Activated naive CD4-positive, alpha-beta T cell treated with anti-CD3 and anti-CD28 coated beads, Interleukin-2, amount 10 ng/mL, durations not matched to agents 7 days and 5 days (primary cell): ENCODE data around the gene LEP.

Experiments used
- CTCF ChIA-PET: fragments of 350-600 bp; sonication (Branson Sonifier 250); formaldehyde crosslinking; loops from one replicate; lab custom pipeline; 2021; ENCODE audit warnings: antibody characterized with exemption; lab: Charles Lee
- DNase-seq: peaks from one replicate; pipeline ENCODE4 v3.0.0-alpha.2; 2020
- H3K27ac Mint-ChIP-seq: one replicate; pipeline ENCODE4 v1.8.0; 2021; ENCODE audit warnings: mild to moderate bottlenecking, moderate library complexity, mixed read lengths
- H3K27me3 Mint-ChIP-seq: one replicate; pipeline ENCODE4 v1.8.0; 2021; ENCODE audit warnings: mild to moderate bottlenecking, mixed read lengths
- H3K36me3 Mint-ChIP-seq: one replicate; pipeline ENCODE4 v1.8.0; 2021; ENCODE audit warnings: mixed read lengths
- H3K4me1 Mint-ChIP-seq: one replicate; pipeline ENCODE4 v1.8.0; 2021; ENCODE audit warnings: mixed read lengths
- H3K4me3 Mint-ChIP-seq: one replicate; pipeline ENCODE4 v1.8.0; 2021; ENCODE audit warnings: mild to moderate bottlenecking, moderate library complexity, mixed read lengths
- H3K9me3 Mint-ChIP-seq: one replicate; pipeline ENCODE4 v1.8.0; 2021; ENCODE audit warnings: mixed read lengths

Gene LEP

DNA sequence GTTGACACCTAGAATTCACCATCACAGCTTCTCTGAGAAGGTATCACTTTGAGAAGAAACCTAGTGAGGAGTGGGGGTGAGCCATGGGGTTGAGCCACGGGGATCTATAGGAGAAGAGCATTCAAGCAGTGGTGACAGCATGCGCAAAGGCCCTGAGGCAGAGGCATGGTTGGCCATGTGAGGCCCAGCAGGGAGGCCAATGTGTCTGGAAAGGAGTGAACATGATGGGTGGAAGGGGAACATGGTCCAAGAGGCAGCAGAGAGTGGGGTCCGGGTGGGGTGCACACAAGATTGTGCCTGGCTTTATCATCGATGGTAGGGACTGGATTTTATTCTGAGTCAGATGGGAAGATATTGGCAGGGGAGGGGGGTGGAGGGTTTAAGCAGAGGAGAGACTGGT, 36.0 kb upstream of the LEP start:
- Mint-ChIP-seq H3K27me3 (peaks cover 60% of the 10 kb centered on the region), H3K9me3 (no peaks in the 10 kb centered on the region), H3K36me3 (no peaks in the 10 kb centered on the region), H3K27ac (no peak overlapping the region), H3K4me3 (no peak overlapping the region), H3K4me1 (peaks cover 9% of the 10 kb centered on the region)
- CTCF ChIA-PET, result interaction anchor here (0.7 to 9.4 kb wide), 2 partner anchors 69 to 497 kb away, joined by 3 to 83 read pairs; no protein-coding TSS in a partner anchor
- no peak for DNase-seq

- Mint-ChIP-seq H3K27me3 (peaks cover 54% of the 10 kb centered on the region), H3K4me1 (peaks cover 6% of the 10 kb centered on the region), H3K4me3 (no peak overlapping the region), H3K36me3 (no peaks in the 10 kb centered on the region), H3K27ac (no peak overlapping the region), H3K9me3 (no peaks in the 10 kb centered on the region)
- no peak for DNase-seq
- CTCF ChIA-PET, result interaction anchor here (0.8 to 9.4 kb wide), 3 partner anchors 70 to 498 kb away, joined by 3 to 161 read pairs (median 83); no protein-coding TSS in a partner anchor
Measured at GRCh38 chr7:128206017-128206746, 34.9 kb upstream of the LEP start.

DNA sequence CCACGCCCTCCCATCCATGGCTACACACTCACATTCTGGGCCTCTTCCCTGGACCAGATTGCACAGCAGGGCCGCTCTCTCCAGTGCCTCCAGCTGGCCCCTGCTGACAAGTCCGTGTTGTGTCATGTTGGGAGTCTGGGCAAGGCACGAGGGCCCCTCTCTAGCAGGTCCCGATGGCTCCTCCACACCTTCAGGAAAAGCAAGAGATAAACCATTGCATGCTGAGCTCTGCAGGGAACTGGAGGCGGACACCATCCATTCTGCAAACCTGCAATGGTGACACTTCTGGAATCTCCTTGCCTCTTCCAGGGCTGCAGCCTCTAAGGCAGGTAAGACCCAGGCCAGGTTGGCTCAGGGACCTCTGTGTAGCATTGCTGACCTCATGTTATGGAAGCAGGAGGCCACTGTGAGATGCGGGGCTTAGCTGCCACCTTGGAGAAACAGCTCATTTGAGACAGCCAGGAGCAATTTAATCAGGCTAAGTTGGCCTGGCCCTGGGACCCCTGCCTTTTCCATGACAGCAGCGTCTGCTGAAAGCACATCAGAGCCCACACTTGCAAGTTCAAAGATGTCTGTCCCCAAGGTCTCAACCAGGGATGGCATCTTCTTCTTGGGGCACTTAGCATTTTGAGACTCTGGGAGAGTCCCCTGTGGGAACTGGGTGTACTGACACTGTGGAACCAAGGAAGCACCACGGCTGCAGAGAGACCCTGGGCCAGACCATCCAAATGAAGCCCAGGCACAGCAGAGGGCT, 34.2 kb upstream of the LEP start:
- H3K9me3 Mint-ChIP-seq, result no peaks in the 10 kb centered on the region
- H3K4me1 Mint-ChIP-seq, result peaks cover 1% of the 10 kb centered on the region
- no peak overlapping the region for H3K27ac Mint-ChIP-seq
- CTCF ChIA-PET, result interaction anchor here (0.6 to 9.4 kb wide), 4 partner anchors 8 to 499 kb away, joined by 3 to 161 read pairs (median 52); no protein-coding TSS in a partner anchor
- peaks cover 51% of the 10 kb centered on the region for H3K27me3 Mint-ChIP-seq
- no peaks in the 10 kb centered on the region for H3K36me3 Mint-ChIP-seq
- DNase-seq, result no peak
- H3K4me3 Mint-ChIP-seq, result no peak overlapping the region

- H3K4me1 Mint-ChIP-seq, result no peaks in the 10 kb centered on the region
- H3K9me3 Mint-ChIP-seq, result no peaks in the 10 kb centered on the region
- no peak overlapping the region for H3K4me3 Mint-ChIP-seq
- no peak overlapping the region for H3K27ac Mint-ChIP-seq
- H3K27me3 Mint-ChIP-seq, result peaks cover 49% of the 10 kb centered on the region
- DNase-seq, result no peak
- CTCF ChIA-PET, result interaction anchor here (0.6 to 9.4 kb wide), 8 partner anchors 8 to 561 kb away, joined by 3 to 161 read pairs (median 13); no protein-coding TSS in a partner anchor
- H3K36me3 Mint-ChIP-seq, result no peaks in the 10 kb centered on the region
Measured at GRCh38 chr7:128207609-128208008, 33.5 kb upstream of the LEP start.

DNA sequence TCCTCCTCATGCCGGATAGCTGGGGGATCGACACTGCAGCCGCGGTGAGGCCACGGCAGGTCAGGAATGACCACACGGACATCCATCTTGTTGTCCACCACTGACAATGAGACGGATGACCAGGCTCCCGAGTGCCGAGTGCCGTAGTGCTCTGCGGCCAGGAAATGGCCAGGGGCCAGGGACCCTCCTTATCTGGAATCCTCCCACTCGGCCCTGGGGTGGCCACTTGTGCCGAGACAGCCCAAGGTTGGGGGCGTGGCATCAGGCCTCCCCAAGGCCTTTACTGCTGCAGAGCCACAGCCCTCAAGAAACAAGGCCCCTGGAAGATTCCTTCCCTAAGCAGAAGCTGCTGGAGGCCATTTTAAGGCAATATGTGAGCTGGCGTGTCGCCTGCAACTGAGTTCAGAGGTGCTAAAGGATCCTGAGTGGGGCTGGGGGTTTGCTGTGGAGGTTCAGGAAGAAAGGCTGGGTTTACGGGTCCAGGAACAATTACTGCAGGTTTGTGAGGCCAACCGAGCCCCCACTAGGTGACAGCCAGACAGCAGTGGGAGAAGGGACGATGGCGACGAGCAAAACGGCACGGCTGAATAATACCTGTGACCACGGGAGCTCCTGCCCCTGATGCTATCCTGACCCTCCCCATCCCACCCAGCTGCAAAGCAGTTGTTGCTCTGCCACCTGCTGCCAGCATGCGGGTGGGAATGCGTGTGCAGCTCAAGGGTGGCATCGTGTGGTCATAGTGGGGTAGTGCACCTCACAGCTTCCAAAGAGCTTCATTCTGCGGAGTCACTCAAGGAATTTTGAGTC, 31.6 kb upstream of the LEP start:
- H3K27ac Mint-ChIP-seq, result no peak overlapping the region
- CTCF ChIA-PET, result interaction anchor here (0.6 to 9.4 kb wide), 48 partner anchors 10 to 959 kb away, joined by 3 to 161 read pairs (median 4); no protein-coding TSS in a partner anchor
- H3K36me3 Mint-ChIP-seq, result no peaks in the 10 kb centered on the region
- peaks cover 50% of the 10 kb centered on the region for H3K27me3 Mint-ChIP-seq
- no peak overlapping the region for H3K4me3 Mint-ChIP-seq
- no peaks in the 10 kb centered on the region for H3K9me3 Mint-ChIP-seq
- H3K4me1 Mint-ChIP-seq, result no peaks in the 10 kb centered on the region
- peak; percentile 74 for DNase-seq

- CTCF ChIA-PET, result interaction anchor here (0.6 to 9.4 kb wide), 37 partner anchors 10 to 960 kb away, joined by 3 to 161 read pairs (median 5); no protein-coding TSS in a partner anchor
- peaks cover 51% of the 10 kb centered on the region for H3K27me3 Mint-ChIP-seq
- H3K9me3 Mint-ChIP-seq, result no peaks in the 10 kb centered on the region
- H3K4me1 Mint-ChIP-seq, result no peaks in the 10 kb centered on the region
- no peak overlapping the region for H3K4me3 Mint-ChIP-seq
- no peak overlapping the region for H3K27ac Mint-ChIP-seq
- no peak for DNase-seq
- H3K36me3 Mint-ChIP-seq, result no peaks in the 10 kb centered on the region
Measured at GRCh38 chr7:128210036-128210347, 31.1 kb upstream of the LEP start.

DNA sequence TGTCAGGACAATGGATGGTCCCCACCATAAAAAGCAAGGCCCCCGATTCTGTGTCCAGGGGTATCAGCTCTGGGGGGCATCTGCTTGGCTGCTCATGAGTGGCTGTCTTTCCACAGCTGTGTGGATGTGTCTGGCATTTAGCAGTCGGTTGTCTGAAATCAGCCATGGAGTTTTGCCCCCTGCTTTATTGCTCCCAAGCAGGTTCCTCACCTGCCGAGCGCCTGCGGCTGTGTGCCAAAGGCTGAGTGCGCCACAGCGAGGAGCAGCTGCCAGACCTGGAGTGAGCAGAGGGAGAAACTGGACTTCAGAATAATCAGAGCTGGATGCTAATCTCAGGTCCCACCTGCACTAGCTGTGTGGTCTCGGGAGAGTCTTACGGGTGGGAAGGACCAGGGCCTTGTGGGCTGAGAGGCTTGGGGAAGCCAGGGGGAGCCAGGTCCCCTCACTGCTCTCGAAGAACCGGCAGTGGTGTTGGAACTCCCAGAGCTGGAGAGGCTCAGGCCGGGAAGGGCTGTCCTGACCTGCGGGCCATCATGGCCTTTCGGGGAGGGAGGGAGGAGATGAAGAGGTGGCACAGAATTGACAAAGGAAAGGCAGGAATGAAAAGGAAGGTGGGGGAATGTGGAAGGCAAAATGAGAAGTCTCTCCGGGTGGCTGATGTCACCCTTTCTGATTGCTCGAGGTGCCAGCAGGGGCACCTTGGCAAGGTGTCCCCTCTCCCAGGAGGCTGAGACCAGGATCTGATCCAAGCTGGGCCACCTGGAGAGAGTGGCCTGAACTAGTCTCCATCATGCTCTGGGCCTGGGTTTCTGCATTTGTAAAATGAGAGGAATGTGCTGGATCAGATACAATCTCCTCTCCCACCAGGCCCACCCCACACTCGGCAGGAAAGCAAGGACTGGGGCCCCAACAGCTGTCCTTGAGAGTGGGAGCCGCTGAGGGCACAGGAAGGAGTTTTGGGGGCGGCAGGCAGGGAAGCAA, 30.2 kb upstream of the LEP start:
- no peaks in the 10 kb centered on the region for H3K9me3 Mint-ChIP-seq
- DNase-seq, result no peak
- H3K4me1 Mint-ChIP-seq, result no peaks in the 10 kb centered on the region
- no peaks in the 10 kb centered on the region for H3K36me3 Mint-ChIP-seq
- H3K27me3 Mint-ChIP-seq, result peaks cover 52% of the 10 kb centered on the region
- no peak overlapping the region for H3K4me3 Mint-ChIP-seq
- no peak overlapping the region for H3K27ac Mint-ChIP-seq
- CTCF ChIA-PET, result interaction anchor here (0.8 to 9.4 kb wide), 11 partner anchors 9 to 632 kb away, joined by 3 to 161 read pairs (median 15); no protein-coding TSS in a partner anchor

- no peak overlapping the region for H3K4me3 Mint-ChIP-seq
- peaks cover 50% of the 10 kb centered on the region for H3K27me3 Mint-ChIP-seq
- DNase-seq, result no peak
- no peaks in the 10 kb centered on the region for H3K4me1 Mint-ChIP-seq
- no peak overlapping the region for H3K27ac Mint-ChIP-seq
- H3K36me3 Mint-ChIP-seq, result no peaks in the 10 kb centered on the region
- CTCF ChIA-PET, result interaction anchor here (0.8 to 9.4 kb wide), 5 partner anchors 75 to 503 kb away, joined by 3 to 161 read pairs (median 27); no protein-coding TSS in a partner anchor
- H3K9me3 Mint-ChIP-seq, result no peaks in the 10 kb centered on the region
Measured at GRCh38 chr7:128211626-128212025, 29.5 kb upstream of the LEP start.

DNA sequence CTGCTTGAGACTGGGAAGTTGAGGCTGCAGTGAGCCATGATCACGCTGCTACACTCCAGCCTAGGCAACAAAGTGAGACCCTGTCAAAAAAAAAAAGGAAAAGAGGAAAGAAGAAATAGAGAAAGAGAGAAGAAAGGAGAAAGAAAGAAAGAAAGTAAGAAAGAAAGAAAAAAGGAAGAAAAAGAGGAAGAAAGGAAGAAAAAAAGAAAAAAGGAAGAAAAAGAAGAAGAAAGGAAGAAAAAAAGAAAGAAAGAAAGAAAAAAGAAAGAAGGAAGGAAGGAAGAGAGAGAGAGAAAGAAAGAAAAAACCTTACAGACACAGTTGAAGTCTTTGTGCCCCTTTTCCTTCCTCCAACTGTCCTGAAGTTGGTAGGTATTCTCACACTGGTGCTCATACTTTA, 26.6 kb upstream of the LEP start:
- Mint-ChIP-seq H3K9me3 (no peaks in the 10 kb centered on the region), H3K27ac (no peak overlapping the region), H3K27me3 (peaks cover 59% of the 10 kb centered on the region), H3K4me1 (no peaks in the 10 kb centered on the region), H3K36me3 (no peaks in the 10 kb centered on the region), H3K4me3 (no peak overlapping the region)
- no peak for DNase-seq
- CTCF ChIA-PET, result interaction anchor here (1.7 kb wide), 1 partner anchor 506 kb away, joined by 5 read pairs; no protein-coding TSS in a partner anchor

GRCh38 chr7:128215281-128215680, 25.8 kb upstream of the LEP start:
- H3K4me3 Mint-ChIP-seq, result no peak overlapping the region
- no peaks in the 10 kb centered on the region for H3K36me3 Mint-ChIP-seq
- CTCF ChIA-PET, result interaction anchor here (0.7 to 1.7 kb wide), 2 partner anchors 131 to 507 kb away, joined by 3 to 5 read pairs; no protein-coding TSS in a partner anchor
- H3K9me3 Mint-ChIP-seq, result no peaks in the 10 kb centered on the region
- DNase-seq, result no peak
- H3K27me3 Mint-ChIP-seq, result peaks cover 61% of the 10 kb centered on the region
- no peak overlapping the region for H3K27ac Mint-ChIP-seq
- H3K4me1 Mint-ChIP-seq, result no peaks in the 10 kb centered on the region

DNA sequence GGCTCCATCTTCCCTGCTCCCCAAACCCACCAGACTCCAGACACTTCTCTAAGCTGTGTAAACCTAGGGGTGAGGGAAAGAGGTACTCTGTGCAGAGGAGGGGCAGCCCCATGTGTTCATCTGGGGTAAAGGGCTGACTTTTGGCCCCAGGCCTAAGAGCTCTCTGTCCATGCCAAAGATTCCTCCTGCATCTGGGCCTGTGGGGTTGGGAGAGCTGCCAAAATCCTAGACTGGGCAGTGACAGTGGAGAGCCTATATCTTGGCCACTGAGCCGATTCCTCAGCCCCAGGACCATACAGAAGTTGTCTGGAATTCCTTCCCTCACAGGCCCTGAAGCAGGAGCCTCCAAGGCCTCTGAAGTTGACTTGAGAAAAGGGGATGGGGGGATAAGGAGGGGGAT, 25.3 kb upstream of the LEP start:
- Mint-ChIP-seq H3K27me3 (peaks cover 65% of the 10 kb centered on the region), H3K9me3 (no peaks in the 10 kb centered on the region), H3K27ac (no peak overlapping the region), H3K36me3 (no peaks in the 10 kb centered on the region), H3K4me3 (no peak overlapping the region), H3K4me1 (no peaks in the 10 kb centered on the region)
- CTCF ChIA-PET, result interaction anchor here (0.7 to 1.7 kb wide), 2 partner anchors 132 to 508 kb away, joined by 3 to 5 read pairs; no protein-coding TSS in a partner anchor
- DNase-seq, result no peak

DNA sequence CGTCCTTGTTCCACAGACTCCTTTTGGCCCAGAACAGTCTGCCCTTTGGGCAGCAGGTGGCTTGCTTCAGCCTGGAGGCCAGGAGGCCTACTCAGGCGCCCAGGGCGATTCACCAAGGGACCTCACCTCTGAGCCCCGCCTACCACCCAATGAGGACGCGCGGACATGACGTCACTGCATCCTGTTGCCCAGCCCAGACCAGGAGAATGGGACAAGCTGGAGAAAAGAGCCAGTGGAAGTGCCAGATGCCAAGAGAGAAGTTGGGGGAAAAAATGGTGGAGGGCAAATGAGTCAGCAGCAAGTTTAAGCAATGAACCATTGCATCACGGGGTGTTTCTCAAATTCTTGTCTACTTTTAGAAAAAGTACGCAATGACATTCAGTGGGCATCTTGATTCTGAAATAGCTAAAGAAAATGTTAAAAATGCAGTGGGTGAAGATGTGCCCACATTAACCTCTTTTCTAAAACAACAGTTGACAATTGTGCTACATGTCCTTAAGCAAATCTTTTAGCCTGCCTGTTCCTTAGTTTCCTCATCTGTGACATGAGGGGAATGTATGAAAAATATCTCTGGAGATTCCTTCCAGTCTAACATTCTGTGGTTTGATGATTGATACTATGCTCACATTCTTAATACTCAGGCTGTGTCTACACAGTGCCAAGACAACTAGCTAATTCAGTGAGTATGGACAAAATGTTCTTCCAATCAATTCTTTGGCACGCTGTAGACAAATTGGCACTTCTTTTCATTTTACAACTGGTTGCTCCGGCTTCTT, 23.9 kb upstream of the LEP start:
- Mint-ChIP-seq H3K9me3 (no peaks in the 10 kb centered on the region), H3K27me3 (peaks cover 68% of the 10 kb centered on the region), H3K4me1 (no peaks in the 10 kb centered on the region), H3K36me3 (no peaks in the 10 kb centered on the region), H3K27ac (no peak overlapping the region), H3K4me3 (no peak overlapping the region)
- CTCF ChIA-PET, result no interaction called here
- DNase-seq, result no peak
